Thyroid gland (tissue), 4 donors: ENCODE data around the gene STK24. TPM values are rescaled to one million over a fixed set of nuclear protein-coding genes. Genes with fewer than 3 reads are reported as not detected.

ENCODE experiments used
- DNase-seq, 2 donors: peaks; one replicate each; pipeline ENCODE4 v3.0.0-alpha.2; 2019
- H3K27ac ChIP-seq, 3 donors: fragments of 200-600 bp; sonication (generic); 1 replicate in 2 of 3; 2 replicates in 1 of 3; pipeline ENCODE4 v1.5.1; 2016 to 2019; ENCODE audit warnings: mild to moderate bottlenecking in 1 of 3, moderate library complexity in 1 of 3
- H3K27me3 ChIP-seq: fragments of 200-600 bp; sonication (generic); one replicate; pipeline ENCODE4 v1.5.1; 2019
- H3K36me3 ChIP-seq, 2 donors: fragments of 200-600 bp; sonication (generic); one replicate each; pipeline ENCODE4 v1.5.1; 2016 to 2019
- H3K4me1 ChIP-seq, 2 donors: fragments of 200-600 bp; sonication (generic); one replicate each; pipeline ENCODE4 v1.5.1; 2017 to 2019
- H3K4me3 ChIP-seq, 3 donors: fragments of 200-600 bp; sonication (generic); replicated peaks in 1 of 3; 1 replicate in 2 of 3; 2 replicates in 1 of 3; pipeline ENCODE4 v1.5.1; 2016; ENCODE audit warnings: mild to moderate bottlenecking in 1 of 3
- H3K9me3 ChIP-seq: fragments of 200-600 bp; sonication (generic); one replicate; pipeline ENCODE4 v1.5.1; 2017
- CTCF ChIP-seq, 6 experiments: fragments of 200-600 bp in 3 of 6; fragments of 450-650 bp in 3 of 6; sonication (generic) in 3 of 6; IDR thresholded peaks; one replicate each; pipeline ENCODE4 v1.5.1; 2016 to 2019; ENCODE audit warnings: antibody characterized with exemption in 6 of 6, mild to moderate bottlenecking in 2 of 6, inconsistent platforms in 1 of 6, moderate library complexity in 1 of 6
- POLR2A ChIP-seq, 2 donors: fragments of 450-650 bp; IDR thresholded peaks; one replicate each; pipeline ENCODE4 v1.6.1; 2017; ENCODE audit warnings: antibody characterized with exemption in 2 of 2, mild to moderate bottlenecking in 2 of 2, moderate library complexity in 1 of 2
- WGBS, 2 donors: methylation state at CpG; one replicate each; pipeline ENCODE4 v1.1.5; 2017; 5-methylcytosine and 5-hydroxymethylcytosine counted together
- intact Hi-C: fragments of 100-400 bp; cut with DNase I; formaldehyde crosslinking; loops from one replicate; pipeline ENCODE4 v1.15.1; 2023
- total RNA-seq, 4 donors: library from RNA; depleted of rRNA; stranded (reverse); fragments of >200 nt; gene quantifications; one replicate each; pipeline ENCODE4 v1.2.3, GENCODE V29; 2016

STK24 gene
- total RNA-seq, 4 donors from 2014 or later: 74.5 to 102 (median 90.7) TPM

GRCh38 chr13:98567140-98567539 lies 9.8 kb downstream of the STK24 start:
- 96 to 98% methylated on average over 13 of the region's 13 CpGs for WGBS, 2 donors
- no peaks in the 10 kb centered on the region for H3K27me3 ChIP-seq
- H3K9me3 ChIP-seq: no peaks in the 10 kb centered on the region
- H3K4me1 ChIP-seq: peaks cover 53 to 72% of the 10 kb centered on the region in 2 donors
- H3K27ac ChIP-seq: no peak overlapping the region
- TF ChIP-seq CTCF (IDR thresholded peaks at IDR 0.05) (no peak), POLR2A (IDR thresholded peaks at IDR 0.05) (no peak)
- H3K4me3 ChIP-seq: no peak overlapping the region
- intact Hi-C loops: no loop called here
- no peaks in the 10 kb centered on the region for H3K36me3 ChIP-seq
- DNase-seq: no peak

- intact Hi-C loops: no loop called here
- DNase-seq: peak; percentile 41 to 49
- TF ChIP-seq CTCF (IDR thresholded peaks at IDR 0.05) (no peak), POLR2A (IDR thresholded peaks at IDR 0.05) (no peak)
- no peaks in the 10 kb centered on the region for H3K36me3 ChIP-seq
- peak overlapping the region; percentile 18 to 78 (median 65) for H3K27ac ChIP-seq
- H3K27me3 ChIP-seq: no peaks in the 10 kb centered on the region
- no peak overlapping the region for H3K4me3 ChIP-seq
- WGBS, 2 donors: 60 to 67% methylated on average over 17 to 18 of the region's 18 CpGs
- no peaks in the 10 kb centered on the region for H3K9me3 ChIP-seq
- peaks cover 45 to 67% of the 10 kb centered on the region in 2 donors for H3K4me1 ChIP-seq
These were observed 11.0 kb downstream of the STK24 start for GRCh38 chr13:98565726-98566565.

GRCh38 chr13:98564204-98564603 lies 12.7 kb downstream of the STK24 start:
- peaks cover 58 to 75% of the 10 kb centered on the region in 2 donors for H3K4me1 ChIP-seq
- H3K9me3 ChIP-seq: no peaks in the 10 kb centered on the region
- no peaks in the 10 kb centered on the region for H3K27me3 ChIP-seq
- 81 to 86% methylated on average over 9 of the region's 9 CpGs for WGBS, 2 donors
- H3K27ac ChIP-seq: peak overlapping the region in 1 of 3 donors; percentile 78
- DNase-seq: no peak
- no peaks in the 10 kb centered on the region for H3K36me3 ChIP-seq
- TF ChIP-seq POLR2A (IDR thresholded peaks at IDR 0.05): no peak
- TF ChIP-seq CTCF (IDR thresholded peaks at IDR 0.05): no peak
- H3K4me3 ChIP-seq: no peak overlapping the region
- intact Hi-C loops: no loop called here

GRCh38 chr13:98563071-98563470 lies 13.8 kb downstream of the STK24 start:
- Histone ChIP-seq H3K36me3 (no peaks in the 10 kb centered on the region), H3K9me3 (no peaks in the 10 kb centered on the region), H3K4me3 (no peak overlapping the region), H3K27ac (no peak overlapping the region), H3K27me3 (no peaks in the 10 kb centered on the region), H3K4me1 (peaks cover 64 to 82% of the 10 kb centered on the region in 2 donors)
- WGBS, 2 donors: 72 to 75% methylated on average over 6 of the region's 6 CpGs
- no peak for TF ChIP-seq CTCF (IDR thresholded peaks at IDR 0.05)
- no peak for TF ChIP-seq POLR2A (IDR thresholded peaks at IDR 0.05)
- intact Hi-C loops: no loop called here
- DNase-seq: no peak

- no peak for DNase-seq
- WGBS, 2 donors: 94% methylated on average over 7 of the region's 7 CpGs
- Histone ChIP-seq H3K4me1 (peaks cover 52 to 72% of the 10 kb centered on the region in 2 donors), H3K9me3 (no peaks in the 10 kb centered on the region), H3K27me3 (no peaks in the 10 kb centered on the region), H3K27ac (no peak overlapping the region), H3K36me3 (no peaks in the 10 kb centered on the region), H3K4me3 (no peak overlapping the region)
- no peak for TF ChIP-seq POLR2A (IDR thresholded peaks at IDR 0.05)
- intact Hi-C loops: no loop called here
These were observed 17.7 kb downstream of the STK24 start for GRCh38 chr13:98559169-98559568.
